ENCODE data around the gene CEACAM8.

DNA sequence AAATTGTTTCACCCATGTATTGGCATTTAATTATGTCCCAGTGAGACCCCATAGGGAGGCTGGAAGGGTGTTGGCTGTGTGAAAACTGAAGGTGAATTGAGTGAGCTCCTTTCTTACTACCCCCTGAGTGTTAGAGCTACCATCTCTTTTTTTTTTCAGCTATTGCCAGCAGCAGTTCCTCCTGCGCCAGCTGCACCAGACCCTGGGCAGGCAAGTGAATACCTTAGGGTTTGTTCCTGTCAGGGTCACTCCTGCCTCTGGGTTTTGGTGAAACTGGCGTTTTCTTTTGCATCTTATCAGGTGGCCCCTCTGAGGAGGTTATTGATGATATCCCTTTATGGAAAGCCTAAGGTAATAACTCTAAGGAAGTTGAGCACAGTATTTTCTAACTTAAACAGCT lies 25.5 kb downstream of the CEACAM8 start:
- TF ChIP-seq CTCF (IDR thresholded peaks at IDR 0.05 in 8 of 11, conservative IDR thresholded peaks at IDR 0.05 in 3 of 11) (no peak), POLR2A (IDR thresholded peaks at IDR 0.05) (no peak), POLR2AphosphoS5 (IDR thresholded peaks at IDR 0.05) (no peak)

Data from spleen (tissue), 7 donors.